ENCODE measurements around the gene LMF1. TPM values are rescaled to one million over a fixed set of nuclear protein-coding genes. Genes with fewer than 3 reads are reported as not detected.

LMF1 gene
- polyA plus RNA-seq, 1 experiment, result 28.9 TPM

- H3K27me3 ChIP-seq (ENCODE audit: control insufficient read depth, insufficient read depth, low read length), result peaks cover 11% of the 10 kb centered on the region
- no peak for TF ChIP-seq CTCF (IDR thresholded peaks at IDR 0.05; ENCODE audit: insufficient read depth, low read depth, low read length)
- POLR2A ChIA-PET, result no interaction called here
Observed at GRCh38 chr16:805474-805873, 165.3 kb downstream of the LMF1 start.

GRCh38 chr16:804193-805048 is 166.4 kb downstream of the LMF1 start:
- no peak overlapping the region for H3K4me3 ChIP-seq (ENCODE audit: low read depth, low read length)
- ChIA-PET CTCF (interaction anchor here (0.6 to 0.9 kb wide), 3 partner anchors 68 to 253 kb away, joined by 3 to 5 read pairs (median 3); no protein-coding TSS in a partner anchor), POLR2A (no interaction called here)
- H3K36me3 ChIP-seq (ENCODE audit: control insufficient read depth, insufficient read depth, low read length), result no peaks in the 10 kb centered on the region
- no peak for DNase-seq (ENCODE audit: low read depth)
- no peak for TF ChIP-seq CTCF (IDR thresholded peaks at IDR 0.05; ENCODE audit: insufficient read depth, low read depth, low read length)
- H3K27me3 ChIP-seq (ENCODE audit: control insufficient read depth, insufficient read depth, low read length), result peaks cover 17% of the 10 kb centered on the region

More at GRCh38 chr16:805474-805873, 165.3 kb downstream of the LMF1 start:
- DNase-seq (ENCODE audit: low read depth), result no peak
- Histone ChIP-seq H3K36me3 (ENCODE audit: control insufficient read depth, insufficient read depth, low read length) (no peaks in the 10 kb centered on the region), H3K4me3 (ENCODE audit: low read depth, low read length) (no peak overlapping the region)
- CTCF ChIA-PET, result interaction anchor here (0.6 to 1.4 kb wide), 2 partner anchors 107 to 251 kb away, joined by 3 to 5 read pairs; no protein-coding TSS in a partner anchor

- ChIA-PET POLR2A (no interaction called here), CTCF (interaction anchor here (0.6 to 1.1 kb wide), 3 partner anchors 19 to 254 kb away, joined by 3 to 4 read pairs (median 3); no protein-coding TSS in a partner anchor)
- no peak overlapping the region for H3K4me3 ChIP-seq (ENCODE audit: low read depth, low read length)
Observed at GRCh38 chr16:803754-804080, 167.1 kb downstream of the LMF1 start.

More at GRCh38 chr16:803754-804080, 167.1 kb downstream of the LMF1 start:
- Histone ChIP-seq H3K36me3 (ENCODE audit: control insufficient read depth, insufficient read depth, low read length) (no peaks in the 10 kb centered on the region), H3K27me3 (ENCODE audit: control insufficient read depth, insufficient read depth, low read length) (peaks cover 17% of the 10 kb centered on the region)
- DNase-seq (ENCODE audit: low read depth), result no peak
- TF ChIP-seq CTCF (IDR thresholded peaks at IDR 0.05; ENCODE audit: insufficient read depth, low read depth, low read length), result no peak

Other genes with a start within 250 kb of the LMF1 start
- gene ANTKMT, start 249.8 kb downstream of the LMF1 start, polyA plus RNA-seq (2011; rRNA removed), result 7.7 and 10.7 TPM in 2 replicates
- gene CCDC78, start 244.5 kb downstream of the LMF1 start, polyA plus RNA-seq (2011; rRNA removed), result 0.77 and 2.4 TPM in 2 replicates
- 4.3 and 7.0 TPM in 2 replicates for gene HAGHL, start 243.9 kb downstream of the LMF1 start, polyA plus RNA-seq (2011; rRNA removed)
- gene CIAO3, start 230.0 kb downstream of the LMF1 start, polyA plus RNA-seq (2011; rRNA removed), result 16.1 and 23.1 TPM in 2 replicates
- gene MSLN, start 210.2 kb downstream of the LMF1 start, polyA plus RNA-seq (2011; rRNA removed), result 0.25 and 0.67 TPM in 2 replicates
- 13.7 and 24.7 TPM in 2 replicates for gene RPUSD1, start 182.6 kb downstream of the LMF1 start, polyA plus RNA-seq (2011; rRNA removed)
- gene CHTF18, start 182.4 kb downstream of the LMF1 start, polyA plus RNA-seq (2011; rRNA removed), result 2.6 and 6.1 TPM in 2 replicates
- gene GNG13, start 170.2 kb downstream of the LMF1 start, polyA plus RNA-seq (2011; rRNA removed), result not detected in 2 replicates
- gene SOX8, start 10.8 kb upstream of the LMF1 start, polyA plus RNA-seq (2011; rRNA removed), result 0.04 TPM in 2 replicates
- not detected in 2 replicates for gene SSTR5, start 101.8 kb upstream of the LMF1 start, polyA plus RNA-seq (2011; rRNA removed)
- gene C1QTNF8, start 125.3 kb upstream of the LMF1 start, polyA plus RNA-seq (2011; rRNA removed), result not detected in 2 replicates
- 0.20 and 0.37 TPM in 2 replicates for gene CACNA1H, start 182.1 kb upstream of the LMF1 start, polyA plus RNA-seq (2011; rRNA removed)

Measured in BJ (cell line).